Measurements from ENCODE around the gene CHST12. TPM values are rescaled to one million over a fixed set of nuclear protein-coding genes. Genes with fewer than 3 reads are reported as not detected.

CHST12 gene
- total RNA-seq, 1 experiment from 2014 or later = 19.3 TPM

DNA sequence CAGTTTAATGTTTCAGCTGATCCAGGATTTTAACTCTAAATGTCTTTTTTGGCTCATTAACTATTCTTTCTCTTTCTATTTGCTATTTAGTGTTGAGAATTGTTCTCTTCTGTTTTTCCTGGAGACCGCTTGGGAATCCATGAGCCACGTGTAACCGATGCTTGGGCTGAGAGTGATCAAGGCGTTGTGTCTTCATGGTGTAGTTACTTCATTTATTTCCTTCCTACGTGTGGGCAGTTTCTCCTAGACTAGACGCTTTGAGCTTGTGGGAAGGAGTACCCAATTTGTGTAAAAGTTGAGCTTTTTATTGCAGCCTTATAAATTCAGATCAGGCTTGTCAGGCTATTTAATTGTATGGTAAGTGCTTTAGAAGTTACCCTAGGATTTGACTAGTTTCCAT, 45.8 kb upstream of the CHST12 start:
- peak overlapping the region in 1 of 2 experiments; percentile 16; a peak in 2 of 5 replicates for H3K4me3 Mint-ChIP-seq
- H3K27me3 Mint-ChIP-seq (ENCODE audit: low read depth) = no peaks in the 10 kb centered on the region
- Histone ChIP-seq H3K79me2 (ENCODE audit: insufficient read depth, low read length) (peaks cover 54% of the 10 kb centered on the region), H3K27ac (ENCODE audit: insufficient read length, low read depth, low read length) (no peak overlapping the region), H3K23me2 (ENCODE audit: insufficient read length, low read depth, low read length, poor library complexity, severe bottlenecking) (peaks cover 3% of the 10 kb centered on the region), H3T11ph (ENCODE audit: low read length) (no peak overlapping the region), H3K56ac (ENCODE audit: insufficient read length, low read depth, low read length) (no peak overlapping the region), H3K18ac (ENCODE audit: insufficient read length, low read depth, low read length) (no peak overlapping the region), H2AFZ (ENCODE audit: low read length) (no peak overlapping the region), H2BK15ac (ENCODE audit: low read depth, low read length) (no peak overlapping the region), H4K20me1 (ENCODE audit: control insufficient read depth, insufficient read depth, insufficient read length) (no peaks in the 10 kb centered on the region), H3K14ac (ENCODE audit: insufficient read depth, low read length) (no peak overlapping the region), H2BK20ac (ENCODE audit: low read depth, low read length, poor library complexity, severe bottlenecking) (no peak overlapping the region), H3K27me3 (ENCODE audit: insufficient read depth, low read length) (no peaks in the 10 kb centered on the region), H2BK120ac (ENCODE audit: low read depth, low read length, poor library complexity, severe bottlenecking) (no peak overlapping the region), H3K23ac (ENCODE audit: insufficient read length, low read depth, low read length) (no peak overlapping the region), H3K9ac (ENCODE audit: extremely low read depth, insufficient read length, low read length) (no peak overlapping the region), H4K5ac (ENCODE audit: insufficient read length, low read depth, low read length) (no peak overlapping the region), H3K4me2 (ENCODE audit: insufficient read depth, insufficient read length, low read length) (no peak overlapping the region), H3K9me3 (ENCODE audit: control insufficient read depth, low read depth, low read length) (no peaks in the 10 kb centered on the region), H2BK5ac (ENCODE audit: insufficient read length, low read length) (no peak overlapping the region), H4K91ac (ENCODE audit: insufficient read length, low read depth, low read length) (no peak overlapping the region), H3K4ac (ENCODE audit: low read depth, low read length) (no peak overlapping the region), H3K4me1 (ENCODE audit: insufficient read depth, low read length) (no peaks in the 10 kb centered on the region), H4K8ac (replicated peaks; ENCODE audit: insufficient read length, low read depth, low read length) (no peak overlapping the region), H2BK12ac (ENCODE audit: insufficient read length, low read depth, low read length) (no peak overlapping the region), H2AK5ac (ENCODE audit: insufficient read length, low read length) (no peak overlapping the region), H3K79me1 (ENCODE audit: insufficient read depth, low read depth, low read length, poor library complexity, severe bottlenecking) (no peaks in the 10 kb centered on the region)
- no peaks in the 10 kb centered on the region; a peak in 1 of 5 replicates for H3K9me3 Mint-ChIP-seq
- H3K4me1 Mint-ChIP-seq = peaks cover 14 to 24% of the 10 kb centered on the region in 2 experiments
- no CpG with 5 or more reads among the region's 6 CpGs for WGBS (ENCODE audit: extremely low coverage, insufficient read length, low lambda C conversion rate)
- no peak for DNase-seq
- peaks cover 36 to 74% (median 55%) of the 10 kb centered on the region in 3 experiments for H3K36me3 Mint-ChIP-seq (ENCODE audit: insufficient read depth in 1 of 3, low read depth in 3 of 3)
- TF ChIP-seq, protein P1, sequence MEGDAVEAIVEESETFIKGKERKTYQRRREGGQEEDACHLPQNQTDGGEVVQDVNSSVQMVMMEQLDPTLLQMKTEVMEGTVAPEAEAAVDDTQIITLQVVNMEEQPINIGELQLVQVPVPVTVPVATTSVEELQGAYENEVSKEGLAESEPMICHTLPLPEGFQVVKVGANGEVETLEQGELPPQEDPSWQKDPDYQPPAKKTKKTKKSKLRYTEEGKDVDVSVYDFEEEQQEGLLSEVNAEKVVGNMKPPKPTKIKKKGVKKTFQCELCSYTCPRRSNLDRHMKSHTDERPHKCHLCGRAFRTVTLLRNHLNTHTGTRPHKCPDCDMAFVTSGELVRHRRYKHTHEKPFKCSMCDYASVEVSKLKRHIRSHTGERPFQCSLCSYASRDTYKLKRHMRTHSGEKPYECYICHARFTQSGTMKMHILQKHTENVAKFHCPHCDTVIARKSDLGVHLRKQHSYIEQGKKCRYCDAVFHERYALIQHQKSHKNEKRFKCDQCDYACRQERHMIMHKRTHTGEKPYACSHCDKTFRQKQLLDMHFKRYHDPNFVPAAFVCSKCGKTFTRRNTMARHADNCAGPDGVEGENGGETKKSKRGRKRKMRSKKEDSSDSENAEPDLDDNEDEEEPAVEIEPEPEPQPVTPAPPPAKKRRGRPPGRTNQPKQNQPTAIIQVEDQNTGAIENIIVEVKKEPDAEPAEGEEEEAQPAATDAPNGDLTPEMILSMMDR (conservative IDR thresholded peaks at IDR 0.05) = no peak
- peak overlapping the region in 1 of 3 experiments; percentile 16; a peak in 1 of 7 replicates for H3K27ac Mint-ChIP-seq

All from H9 (cell line).